ENCODE results near the gene SEC14L6.

SEC14L6 gene

DNA sequence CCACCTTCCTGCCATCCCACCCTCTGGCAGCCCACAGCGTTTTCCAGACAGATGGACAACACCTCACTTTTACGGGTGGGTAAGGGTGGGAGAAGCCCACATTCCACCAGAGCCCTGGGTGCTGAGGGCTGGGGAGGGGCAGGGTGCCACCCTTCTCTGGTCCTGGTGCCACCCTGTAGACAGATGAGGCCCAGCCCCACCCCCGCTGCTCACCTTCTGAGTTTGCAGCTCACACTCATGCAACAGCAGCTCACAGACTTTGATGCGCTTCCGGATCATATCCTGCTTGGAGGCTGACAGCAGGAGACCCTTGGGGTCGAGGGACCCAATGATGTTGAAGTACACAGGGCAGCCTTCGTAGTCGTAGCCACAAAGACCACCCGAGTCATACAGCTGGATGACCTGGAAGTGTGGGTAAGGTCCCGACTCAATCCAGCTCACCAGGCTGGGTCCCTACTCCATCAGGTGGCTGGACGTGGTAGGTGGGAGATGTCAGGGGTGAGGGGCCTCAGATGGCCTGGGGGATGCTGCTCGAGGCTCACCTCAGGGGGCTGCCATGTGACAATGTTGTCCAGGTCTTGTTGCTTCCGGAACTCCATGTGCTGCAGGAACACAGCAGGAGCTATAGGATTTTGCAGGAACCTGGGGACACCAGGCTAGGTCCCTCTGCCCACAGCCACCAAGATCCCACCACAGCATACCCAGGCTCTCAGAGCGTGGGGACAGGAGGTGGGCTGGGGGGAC, 51.3 kb downstream of the SEC14L6 start:
- no peak for DNase-seq (ENCODE audit: low spot score)

GRCh38 chr22:30492144-30492543, 54.4 kb downstream of the SEC14L6 start:
- no peak for DNase-seq (ENCODE audit: low spot score)

GRCh38 chr22:30491381-30491780, 55.2 kb downstream of the SEC14L6 start:
- DNase-seq (ENCODE audit: low spot score): no peak

DNA sequence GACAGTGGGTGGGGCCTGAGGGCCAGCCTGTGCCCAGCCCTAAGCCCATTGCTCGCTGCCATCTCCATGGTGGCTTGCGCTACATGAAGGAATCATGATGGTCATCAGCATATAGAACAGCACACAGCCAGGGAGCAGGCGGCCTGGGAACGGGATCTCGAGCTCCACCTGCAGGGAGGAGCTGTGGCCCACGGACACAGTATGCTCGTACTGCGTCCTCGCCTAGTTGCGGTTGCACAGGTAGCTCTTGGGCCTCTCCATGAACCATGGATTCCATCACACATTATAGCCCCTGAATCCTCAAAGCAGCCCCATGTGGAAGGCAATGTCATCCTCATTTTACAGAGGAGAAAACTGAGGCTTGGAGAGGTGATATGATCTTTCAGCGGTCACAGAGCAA, 56.1 kb downstream of the SEC14L6 start:
- no peak for DNase-seq (ENCODE audit: low spot score)

GRCh38 chr22:30488121-30488520, 58.4 kb downstream of the SEC14L6 start:
- DNase-seq (ENCODE audit: low spot score): no peak

DNA sequence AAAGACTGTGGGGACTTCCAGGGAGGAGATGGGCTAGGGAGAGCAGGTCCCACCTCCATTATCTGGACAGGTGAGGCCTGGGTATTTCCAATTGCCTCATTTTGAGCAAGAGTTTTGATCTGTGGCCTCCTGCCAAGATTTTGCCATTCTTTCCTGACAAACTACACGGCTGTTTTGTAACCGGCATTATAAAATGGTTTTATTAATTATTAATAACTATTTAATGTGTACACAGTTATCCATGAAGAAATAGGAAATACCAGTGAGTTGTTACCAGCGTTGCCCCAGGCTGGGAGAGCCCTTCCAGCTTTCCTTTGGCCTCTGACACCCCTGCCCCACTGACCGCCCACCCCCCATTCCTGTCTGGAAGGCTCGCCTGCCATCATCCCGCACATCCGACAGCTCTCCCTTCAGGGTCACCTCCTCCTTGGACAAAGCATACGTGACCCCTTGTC, 59.9 kb downstream of the SEC14L6 start:
- DNase-seq (ENCODE audit: low spot score): no peak

- no peak for DNase-seq (ENCODE audit: low spot score)
Measured at GRCh38 chr22:30486118-30486517, 60.4 kb downstream of the SEC14L6 start.

- DNase-seq (ENCODE audit: low spot score): peak; percentile 11
Measured at GRCh38 chr22:30485362-30485988, 61.1 kb downstream of the SEC14L6 start.

- DNase-seq (ENCODE audit: low spot score): no peak
Measured at GRCh38 chr22:30483169-30483568, 63.4 kb downstream of the SEC14L6 start.

DNA sequence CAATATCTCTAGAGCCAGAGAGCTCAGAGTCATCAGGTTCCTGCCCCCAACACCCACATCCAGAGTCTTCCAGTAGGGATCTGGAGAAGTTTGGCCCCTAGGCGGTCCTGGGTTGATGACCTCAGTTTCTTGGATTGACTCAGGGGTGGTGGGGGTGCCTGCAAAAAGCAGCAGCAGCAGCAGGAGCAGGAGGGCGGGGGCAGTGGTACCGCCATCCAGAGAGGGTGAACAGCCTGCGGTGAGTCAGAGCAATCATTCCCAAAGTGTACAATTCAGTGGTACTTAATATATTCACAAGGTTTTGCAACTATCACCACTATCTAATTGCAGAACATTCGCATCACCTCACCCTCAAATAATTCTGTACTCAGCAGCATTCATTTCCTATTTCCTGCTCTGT, 64.8 kb downstream of the SEC14L6 start:
- no peak for DNase-seq (ENCODE audit: low spot score)

- DNase-seq (ENCODE audit: low spot score): no peak
Measured at GRCh38 chr22:30479981-30480380, 66.6 kb downstream of the SEC14L6 start.

DNA sequence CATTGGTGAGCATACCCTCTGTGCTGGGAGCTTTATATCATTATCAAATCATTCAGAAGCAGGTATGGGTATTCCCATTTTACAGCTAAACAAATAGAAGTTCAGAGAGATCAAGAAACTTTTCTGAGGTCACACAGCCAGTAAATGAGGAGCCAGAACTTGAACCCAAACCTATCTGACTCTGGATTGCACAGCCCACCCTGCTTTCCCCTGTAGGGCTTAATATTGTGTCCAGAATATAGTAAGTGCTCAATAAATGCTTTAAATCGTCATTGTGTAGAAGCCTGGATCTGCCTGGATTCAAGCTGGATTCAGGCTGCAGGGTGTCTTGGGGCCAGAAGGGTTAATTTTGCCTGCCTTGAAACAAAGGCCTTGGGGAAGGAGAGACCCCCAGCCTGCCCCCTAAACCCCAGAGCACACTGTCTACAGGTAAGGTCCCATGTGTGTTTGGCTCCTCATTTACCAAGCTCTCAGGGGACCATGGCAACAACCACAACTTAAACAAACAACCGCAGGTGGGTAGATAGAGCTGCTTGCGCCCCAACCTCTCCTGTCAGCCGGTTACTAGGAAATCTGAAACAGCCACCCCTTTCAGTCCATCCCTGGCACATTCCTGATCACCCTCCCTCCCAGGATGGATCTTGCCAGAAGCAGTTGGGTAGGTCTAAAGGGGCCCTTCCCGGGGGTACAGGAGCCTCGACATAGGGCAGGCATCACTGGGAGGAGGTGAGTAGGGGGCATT, 71.7 kb downstream of the SEC14L6 start:
- no peak for DNase-seq (ENCODE audit: low spot score)

- DNase-seq (ENCODE audit: low spot score): no peak
Measured at GRCh38 chr22:30474121-30474520, 72.4 kb downstream of the SEC14L6 start.

- no peak for DNase-seq (ENCODE audit: low spot score)
Measured at GRCh38 chr22:30472994-30473720, 73.4 kb downstream of the SEC14L6 start.

All from pons (tissue), 1 donor.